Pancreas (tissue), 10 donors: ENCODE measurements around the gene COX19. TPM values are rescaled to one million over a fixed set of nuclear protein-coding genes. Genes with fewer than 3 reads are reported as not detected.

Experiments
- ATAC-seq, 4 donors: fragments of 200-7000 bp; cut with Tn5 transposase; one replicate each; pipeline versions ENCODE4 v1.8.0 to v1.9.1; 2020; ENCODE audit warnings: mild to moderate bottlenecking in 4 of 4, moderate library complexity in 4 of 4
- DNase-seq, 6 donors: peaks; one replicate each; pipeline ENCODE4 v3.0.0-alpha.2; 2020
- FAIRE-seq: peaks from 2 replicates; lab custom pipeline; 2012; peaks lifted over from hg19 to GRCh38; lab: Jason Lieb, UNC
- H3K27ac ChIP-seq, 4 donors: fragments of 200-600 bp; sonication (generic); 1 replicate in 3 of 4; 2 replicates in 1 of 4; pipeline versions ENCODE4 v1.5.0 to v1.8.0; 2020
- H3K27me3 ChIP-seq, 4 donors: fragments of 200-600 bp; one replicate each; pipeline ENCODE4 v1.8.0; 2021
- H3K36me3 ChIP-seq, 3 donors: fragments of 200-600 bp; sonication (generic) in 1 of 3; one replicate each; pipeline versions ENCODE4 v1.5.0 to v1.8.0; 2020 to 2021
- H3K4me1 ChIP-seq, 3 donors: fragments of 200-600 bp; one replicate each; pipeline ENCODE4 v1.8.0; 2021
- H3K4me3 ChIP-seq, 4 donors: fragments of 200-600 bp; sonication (generic) in 2 of 4; one replicate each; pipeline versions ENCODE4 v1.5.0 to v1.8.0; 2020 to 2021
- H3K9me3 ChIP-seq, 4 donors: fragments of 200-600 bp; one replicate each; pipeline ENCODE4 v1.8.0; 2021
- CTCF ChIP-seq, 4 donors: fragments of 200-600 bp; sonication (generic) in 3 of 4; IDR thresholded peaks; one replicate each; pipeline versions ENCODE4 v1.5.0 to v1.8.0; 2021; ENCODE audit warnings: antibody characterized with exemption in 4 of 4
- WGBS, 2 donors: extraction: QIAGEN DNeasy Blood & Tissue Kit; methylation state at CpG; one replicate each; pipeline ENCODE4 v1.1.7; 2013; 5-methylcytosine and 5-hydroxymethylcytosine counted together
- intact Hi-C, 3 donors: fragments of 100-400 bp; cut with DNase I; formaldehyde crosslinking; loops; one replicate each; pipeline versions ENCODE4 v1.11.1 to v1.14.2; 2022
- polyA plus RNA-seq, 2 donors: library from polyadenylated mRNA; stranded (reverse); fragments of 200-250 nt; gene quantifications; one replicate each; pipeline ENCODE4 v1.2.3, GENCODE V29; 2013
- total RNA-seq, 6 donors: library from RNA; stranded (reverse); fragmentation: NEBNext Ultra II Directional in 4 of 6; extraction: Animal tissue kit (Norgen Biotek cat#: 25700) in 4 of 6; gene quantifications; one replicate each; pipeline versions ENCODE4 v1.2.1 to v1.2.4, GENCODE V29; 2021 to 2023
- donor health status: healthy with polysubstance abuse.
- donor health status: DM: no; HTN: no; CAD: no; lungs with moderate emphysema.
- donor health status: DM: no; HTN: no; CAD: no.
- donor health status: control.
- donor health status: control.
- donor health status: Bipolar disorder and iron deficiency.
- donor health status: DM: yes; HTN: yes; CAD: no.
- donor health status: DM: no; HTN: no; CAD: no.
- donor health status: DM: no; HTN: no; CAD: no.
- donor health status: DM: yes; HTN: yes; CAD: no.

The COX19 gene
- total and polyA plus RNA-seq, 8 donors: 4.2 to 9.1 (median 6.4) TPM

DNA sequence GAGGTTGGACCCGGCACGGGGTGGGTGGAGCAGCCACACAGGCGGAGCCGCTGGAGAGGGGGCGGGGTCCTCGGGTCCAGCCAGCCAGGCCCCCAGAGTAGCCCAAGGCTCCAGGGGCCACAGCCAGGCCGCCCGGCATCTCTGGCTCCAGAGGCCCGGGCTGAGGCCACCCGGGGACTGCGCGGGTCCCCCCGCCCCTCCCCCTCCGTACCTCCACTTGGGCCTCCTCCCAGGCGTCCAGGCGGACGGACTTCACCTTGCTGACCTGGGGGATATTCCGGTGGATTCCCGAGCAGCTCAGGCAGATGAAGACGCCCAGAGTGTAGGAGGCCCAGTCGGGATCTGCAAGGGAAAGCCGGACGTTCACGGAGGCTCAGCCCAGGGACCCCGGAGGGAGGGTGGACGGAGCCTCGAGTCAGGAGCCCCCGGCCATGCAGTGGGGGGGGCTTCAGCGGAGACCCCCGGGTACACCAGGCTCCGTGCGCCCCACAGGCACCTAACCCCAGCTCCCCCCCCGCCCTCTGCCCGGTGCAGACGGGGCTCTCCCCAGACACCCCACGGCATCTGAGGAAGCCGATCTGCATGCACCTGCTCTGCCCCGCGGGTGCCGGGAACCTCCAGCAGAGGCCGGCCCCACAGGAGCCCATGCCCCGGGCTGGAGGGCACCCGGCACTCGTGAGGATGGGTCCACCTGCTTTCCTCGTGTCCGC lies 40.0 kb downstream of the COX19 start:
- no peaks in the 10 kb centered on the region for H3K27me3 ChIP-seq
- ATAC-seq: no peak
- 87 to 88% methylated on average over 40 to 46 of the region's 46 CpGs for WGBS, 2 donors
- H3K4me3 ChIP-seq: no peak overlapping the region
- TF ChIP-seq CTCF (IDR thresholded peaks at IDR 0.05): no peak
- no peak for FAIRE-seq
- intact Hi-C loops: no loop called here
- peak in 2 of 6 donors; percentile 31 to 66 for DNase-seq
- H3K9me3 ChIP-seq: no peaks in the 10 kb centered on the region
- no peak overlapping the region for H3K27ac ChIP-seq
- H3K4me1 ChIP-seq: no peaks in the 10 kb centered on the region
- no peaks in the 10 kb centered on the region for H3K36me3 ChIP-seq

DNA sequence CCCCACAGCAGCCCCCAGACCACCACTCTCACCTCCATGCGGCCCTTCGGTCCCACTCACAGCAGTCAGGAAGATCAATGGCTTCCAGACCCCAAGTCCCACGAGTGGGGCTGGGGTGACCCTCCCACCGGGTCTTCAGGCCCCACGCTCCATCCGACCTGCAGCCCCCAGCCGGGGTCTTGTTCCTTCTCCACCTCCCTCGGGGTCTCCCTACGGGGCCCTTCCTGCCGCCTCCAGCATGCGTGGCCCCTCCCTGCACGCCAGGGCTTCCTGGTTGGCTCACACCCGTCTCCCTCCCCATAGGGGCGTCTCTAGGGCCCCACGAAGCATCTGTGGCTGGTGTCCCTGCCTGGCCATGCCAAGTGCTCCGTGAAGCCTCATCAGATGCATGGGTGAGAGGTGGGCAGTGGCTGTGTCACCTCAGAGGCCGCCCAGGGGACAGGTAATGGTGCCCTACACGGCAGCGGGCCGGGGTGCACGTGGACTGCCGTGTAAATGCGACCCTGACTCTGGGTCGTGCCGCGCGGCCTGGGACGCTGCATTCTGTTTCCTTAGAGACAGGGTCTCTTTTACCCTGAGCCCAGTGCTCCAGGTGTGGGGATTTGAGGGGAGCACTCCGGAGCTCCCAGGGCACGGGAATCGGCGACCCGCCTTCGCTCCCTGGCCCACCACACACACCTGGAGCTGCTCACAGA lies 40.7 kb downstream of the COX19 start:
- H3K4me1 ChIP-seq: no peaks in the 10 kb centered on the region
- WGBS, 2 donors: 92 to 95% methylated on average over 29 to 34 of the region's 34 CpGs
- intact Hi-C loops: no loop called here
- no peak for TF ChIP-seq CTCF (IDR thresholded peaks at IDR 0.05)
- ATAC-seq: peak in 1 of 4 donors; percentile 8
- no peak overlapping the region for H3K27ac ChIP-seq
- no peaks in the 10 kb centered on the region for H3K27me3 ChIP-seq
- H3K4me3 ChIP-seq: no peak overlapping the region
- H3K9me3 ChIP-seq: no peaks in the 10 kb centered on the region
- no peak for FAIRE-seq
- H3K36me3 ChIP-seq: no peaks in the 10 kb centered on the region
- peak in 3 of 6 donors; percentile 14 to 76 (median 53) for DNase-seq

- TF ChIP-seq CTCF (IDR thresholded peaks at IDR 0.05): no peak
- Histone ChIP-seq H3K36me3 (no peaks in the 10 kb centered on the region), H3K9me3 (no peaks in the 10 kb centered on the region), H3K4me3 (no peak overlapping the region), H3K27ac (no peak overlapping the region), H3K4me1 (no peaks in the 10 kb centered on the region), H3K27me3 (no peaks in the 10 kb centered on the region)
- FAIRE-seq (no peak), ATAC-seq (no peak), DNase-seq (peak in 2 of 6 donors; percentile 15 to 49)
- 86 to 98% methylated on average over 11 of the region's 11 CpGs for WGBS, 2 donors
- intact Hi-C loops: no loop called here
These were observed 42.7 kb downstream of the COX19 start for GRCh38 chr7:932651-932975.

- Histone ChIP-seq H3K4me3 (no peak overlapping the region), H3K27me3 (no peaks in the 10 kb centered on the region), H3K27ac (no peak overlapping the region), H3K9me3 (no peaks in the 10 kb centered on the region), H3K4me1 (no peaks in the 10 kb centered on the region), H3K36me3 (no peaks in the 10 kb centered on the region)
- intact Hi-C loops: no loop called here
- no peak for TF ChIP-seq CTCF (IDR thresholded peaks at IDR 0.05)
- ATAC-seq: no peak
- DNase-seq: peak in 3 of 6 donors; percentile 18 to 61 (median 46)
- WGBS, 2 donors: 93 to 94% methylated on average over 21 of the region's 21 CpGs
- no peak for FAIRE-seq
These were observed 43.3 kb downstream of the COX19 start for GRCh38 chr7:931871-932650.
